ENCODE data around the gene CTNNA3.

CTNNA3 gene

DNA sequence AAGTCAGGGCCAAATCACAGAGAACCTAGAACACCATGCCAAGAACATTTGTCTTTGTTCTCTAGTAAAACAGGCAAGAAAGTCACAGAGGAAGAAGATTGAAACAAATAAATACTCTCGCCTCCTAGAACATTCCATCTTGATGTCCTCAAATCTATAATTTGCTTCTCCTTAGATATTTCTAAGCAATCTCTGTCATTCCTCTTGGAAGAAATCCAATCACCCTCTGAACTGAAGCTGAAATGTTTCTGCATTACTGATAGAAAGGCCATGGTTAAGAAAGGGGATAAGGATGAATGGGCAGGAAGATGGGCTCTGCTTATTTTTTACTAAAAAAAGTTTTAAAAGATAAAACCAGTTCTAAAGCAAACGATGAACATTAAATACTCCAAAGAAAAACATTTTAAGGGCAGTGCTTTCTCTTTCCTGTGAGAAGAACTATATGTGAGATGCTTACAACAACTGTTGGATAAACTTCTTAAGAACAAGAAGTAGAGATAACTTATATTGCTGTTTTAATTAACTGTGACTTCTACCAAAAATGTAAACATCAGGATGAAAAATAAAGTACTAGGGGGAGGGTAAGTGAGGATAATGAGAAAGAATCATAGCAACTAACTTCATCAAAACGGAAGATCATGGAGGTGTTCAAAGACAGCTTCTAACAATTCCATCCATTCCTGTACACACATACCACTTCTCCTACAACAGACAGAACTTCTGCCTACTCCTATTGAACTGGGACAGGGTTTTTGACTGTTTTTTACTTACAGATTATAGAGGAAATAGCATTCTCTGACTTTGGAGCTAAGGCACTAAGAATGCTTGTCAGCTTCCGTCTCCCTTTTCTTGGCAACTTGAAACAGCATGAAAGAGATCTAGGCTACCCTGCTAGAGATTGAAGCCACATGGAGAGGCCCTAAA lies 923.2 kb downstream of the CTNNA3 start:
- DNase-seq: no peak

DNA sequence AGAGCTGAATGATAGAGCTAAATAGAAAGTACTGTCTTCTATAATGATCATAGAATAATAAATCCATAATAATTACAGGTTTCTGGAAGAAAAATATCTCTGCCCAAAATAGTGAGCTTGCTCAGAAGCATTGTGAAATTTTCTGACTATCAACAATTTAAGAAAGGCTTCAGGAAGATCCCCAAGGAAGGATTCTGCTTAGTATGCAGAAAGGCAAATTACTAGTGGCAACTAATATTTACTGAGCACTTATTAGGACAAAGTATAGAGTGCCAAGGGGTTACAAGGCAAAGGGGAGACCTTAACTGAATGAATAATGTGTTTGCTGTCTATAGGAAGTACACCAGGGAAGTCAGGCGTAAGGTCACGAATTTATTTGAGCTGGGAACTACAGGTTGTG lies 928.3 kb downstream of the CTNNA3 start:
- no peak for DNase-seq

DNA sequence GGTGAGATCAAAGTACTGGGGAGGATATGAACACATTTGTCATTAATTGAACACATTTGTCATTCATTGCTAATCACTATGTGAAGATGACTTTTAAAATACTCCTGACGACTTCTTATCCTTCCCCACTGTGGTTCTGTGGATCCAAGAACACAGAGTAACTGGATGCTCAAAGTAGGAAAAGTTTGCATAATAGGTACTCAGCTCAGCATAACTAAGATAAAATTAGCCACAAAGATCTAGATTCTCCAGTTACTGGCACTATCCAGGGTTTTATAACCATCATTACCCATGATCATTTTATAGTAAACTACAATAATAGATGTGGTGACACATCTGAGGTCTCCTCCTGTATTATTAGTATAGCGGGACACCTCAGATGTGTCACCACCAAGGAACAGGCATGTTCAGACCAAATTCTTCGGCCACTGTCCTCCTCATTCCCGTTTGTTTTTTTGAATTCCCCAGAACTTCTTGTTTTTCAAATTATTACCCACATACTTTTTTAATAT lies 933.7 kb downstream of the CTNNA3 start:
- no peak for DNase-seq

DNA sequence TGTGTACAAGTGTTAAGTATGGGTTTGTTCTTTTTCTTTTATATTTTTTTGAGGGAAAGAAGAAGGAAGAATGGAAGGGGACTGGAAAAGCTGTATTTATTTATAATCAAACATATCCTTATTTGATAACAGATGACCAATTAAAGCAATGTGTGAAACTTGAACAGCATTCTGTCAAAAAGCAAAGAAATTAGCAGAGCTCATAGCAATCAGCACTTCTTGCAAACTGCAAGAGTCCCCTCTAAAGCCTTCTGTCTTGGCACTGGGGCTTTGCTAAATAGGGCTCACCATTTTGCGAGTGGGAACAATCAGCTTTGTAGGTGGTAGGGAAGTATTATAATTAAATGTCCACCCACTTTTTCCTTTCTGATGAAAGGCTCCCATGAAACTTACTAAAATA lies 935.1 kb downstream of the CTNNA3 start:
- no peak for DNase-seq

DNA sequence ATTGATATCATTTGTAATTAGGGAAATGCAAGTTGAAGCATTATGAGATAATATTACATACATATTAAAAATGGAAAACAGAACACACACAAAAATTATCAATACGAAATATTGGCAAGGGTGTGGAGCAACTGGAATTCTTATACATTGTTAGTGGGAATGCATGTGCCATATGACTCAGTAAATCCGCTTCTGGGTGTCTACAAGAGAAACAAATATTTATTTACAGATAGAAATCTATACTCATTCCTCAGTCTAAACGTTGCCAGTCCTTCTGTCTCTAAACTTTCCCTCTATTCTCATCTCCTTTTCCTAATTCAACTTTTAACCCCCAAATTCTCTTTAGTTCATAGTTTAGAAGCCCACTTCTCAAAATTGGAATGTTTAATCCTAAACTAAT lies 940.5 kb downstream of the CTNNA3 start:
- no peak for DNase-seq

DNA sequence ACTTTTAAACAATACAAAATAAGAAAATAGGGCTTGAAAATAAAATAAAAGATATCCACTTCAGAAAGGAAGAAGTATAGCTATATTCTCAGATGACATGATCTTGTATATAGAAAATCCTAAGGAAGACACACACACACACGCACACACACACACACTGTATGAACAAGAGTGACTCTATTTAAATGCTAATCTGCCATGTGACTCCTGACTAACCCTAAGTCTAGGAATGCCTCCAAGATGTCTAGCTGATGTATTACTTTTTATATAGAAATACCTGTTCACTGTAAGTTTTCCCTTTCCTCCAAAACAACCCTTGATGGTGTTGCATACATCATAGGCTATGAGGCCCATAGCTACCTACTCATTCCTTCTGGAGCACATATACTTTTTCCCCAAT lies 943.3 kb downstream of the CTNNA3 start:
- DNase-seq: no peak

DNA sequence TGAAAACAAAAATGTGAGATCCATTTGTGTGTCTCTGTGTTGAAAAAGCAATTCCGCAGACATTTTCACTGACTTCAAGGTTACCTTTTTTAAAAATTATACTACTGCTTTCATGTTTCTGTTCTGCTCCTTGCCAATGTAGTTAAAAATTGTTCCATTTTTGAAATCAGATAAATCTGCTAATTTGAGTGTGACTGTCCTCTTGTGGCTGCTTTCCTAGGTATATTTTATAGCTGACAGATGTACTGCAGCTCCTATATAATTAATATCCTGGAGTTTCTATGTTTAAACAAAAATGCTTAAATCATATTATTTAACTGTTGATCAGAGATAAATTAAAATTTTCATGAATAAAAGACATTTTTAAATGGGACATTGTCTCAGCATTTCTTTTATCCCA lies 947.8 kb downstream of the CTNNA3 start:
- no peak for DNase-seq

DNA sequence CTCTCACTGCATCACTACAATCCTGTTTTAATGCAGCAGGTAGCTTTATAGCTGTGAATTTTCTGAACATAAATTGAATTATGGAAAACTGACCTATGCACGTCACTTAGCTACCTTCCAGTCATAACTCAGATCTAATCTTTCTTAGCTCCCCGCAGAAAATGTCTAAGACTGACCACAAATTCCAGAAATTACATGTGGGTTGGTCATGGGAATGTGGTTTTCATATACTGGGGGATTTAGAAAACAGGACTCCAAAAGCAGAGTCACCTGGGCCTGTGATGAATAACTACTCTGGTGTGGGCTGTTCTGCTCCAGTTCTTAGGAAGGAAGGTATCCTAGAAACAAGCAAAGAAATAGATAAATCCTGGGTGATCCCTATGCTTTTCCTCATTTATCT lies 948.5 kb downstream of the CTNNA3 start:
- no peak for DNase-seq

DNA sequence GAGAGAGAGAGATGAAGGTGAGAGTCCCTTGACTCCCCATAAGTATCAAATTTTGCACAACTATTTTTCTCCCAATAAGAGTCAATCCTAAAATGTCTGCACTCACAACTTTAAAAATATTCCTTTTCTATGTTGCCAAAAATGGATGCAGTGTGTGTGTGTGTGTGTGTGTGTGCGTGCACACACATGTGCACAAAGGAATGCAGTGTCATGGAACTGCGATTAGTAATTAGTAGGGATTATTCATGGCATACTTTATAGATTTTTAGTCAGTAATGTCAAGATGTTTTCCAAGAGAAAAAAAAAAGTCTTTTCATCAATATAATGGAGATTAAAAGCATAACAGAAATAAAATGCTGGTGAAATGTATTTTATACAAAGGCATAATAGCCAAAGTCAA lies 949.3 kb downstream of the CTNNA3 start:
- DNase-seq: no peak

DNA sequence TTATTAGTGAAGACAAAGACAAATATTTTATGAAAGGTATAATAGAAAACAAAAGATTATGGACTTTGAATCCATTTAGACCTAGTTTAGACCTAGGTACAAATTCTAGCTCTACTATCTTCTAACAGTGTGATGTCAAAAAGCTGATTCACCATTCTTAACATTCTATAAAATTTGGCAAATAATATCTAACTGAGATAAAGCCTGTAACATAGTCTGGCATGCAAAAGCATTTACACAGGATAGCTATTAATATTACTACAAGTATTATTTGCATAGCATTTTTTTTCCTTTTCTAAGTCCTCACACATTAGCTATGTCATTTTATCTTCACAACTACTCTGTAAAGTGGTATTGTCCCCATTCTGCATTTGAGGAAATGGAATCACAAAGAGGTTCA lies 949.7 kb downstream of the CTNNA3 start:
- DNase-seq: no peak

DNA sequence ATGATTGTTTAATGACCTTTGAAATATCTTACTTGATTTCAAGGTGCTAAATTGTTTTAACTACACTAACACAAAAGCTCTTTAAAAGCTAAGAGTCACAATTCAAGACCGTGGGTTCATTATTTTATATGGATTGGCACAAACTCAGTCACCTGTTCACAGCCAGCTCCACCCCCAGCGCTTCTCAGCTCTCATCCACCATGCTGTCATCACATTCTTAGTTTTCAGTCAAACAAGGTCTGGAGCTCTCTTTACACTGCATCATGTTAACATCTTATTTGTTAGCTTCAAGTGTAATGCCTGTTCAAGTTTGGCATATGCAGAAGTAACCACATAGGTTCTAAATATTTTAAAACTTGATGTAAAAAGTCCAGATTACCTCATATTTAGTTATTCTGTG lies 951.1 kb downstream of the CTNNA3 start:
- DNase-seq: no peak

DNA sequence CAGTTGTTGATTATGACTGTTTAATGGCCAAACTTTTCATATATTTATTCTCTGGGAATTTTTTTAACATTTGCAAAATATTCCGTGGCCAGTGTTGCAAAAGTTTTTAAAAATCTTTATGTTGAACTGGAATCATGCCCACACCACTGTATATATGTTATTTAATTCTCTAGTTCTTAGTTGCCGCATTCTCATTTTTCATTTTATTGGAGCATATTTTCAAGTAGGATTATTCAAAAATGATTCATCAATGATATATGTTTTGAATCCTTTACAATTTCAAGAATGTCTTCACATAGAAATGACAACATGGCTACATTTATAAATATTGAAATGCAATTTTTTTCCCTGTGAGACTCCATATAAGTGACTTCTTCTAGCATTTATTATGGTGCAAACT lies 958.8 kb downstream of the CTNNA3 start:
- no peak for DNase-seq

DNA sequence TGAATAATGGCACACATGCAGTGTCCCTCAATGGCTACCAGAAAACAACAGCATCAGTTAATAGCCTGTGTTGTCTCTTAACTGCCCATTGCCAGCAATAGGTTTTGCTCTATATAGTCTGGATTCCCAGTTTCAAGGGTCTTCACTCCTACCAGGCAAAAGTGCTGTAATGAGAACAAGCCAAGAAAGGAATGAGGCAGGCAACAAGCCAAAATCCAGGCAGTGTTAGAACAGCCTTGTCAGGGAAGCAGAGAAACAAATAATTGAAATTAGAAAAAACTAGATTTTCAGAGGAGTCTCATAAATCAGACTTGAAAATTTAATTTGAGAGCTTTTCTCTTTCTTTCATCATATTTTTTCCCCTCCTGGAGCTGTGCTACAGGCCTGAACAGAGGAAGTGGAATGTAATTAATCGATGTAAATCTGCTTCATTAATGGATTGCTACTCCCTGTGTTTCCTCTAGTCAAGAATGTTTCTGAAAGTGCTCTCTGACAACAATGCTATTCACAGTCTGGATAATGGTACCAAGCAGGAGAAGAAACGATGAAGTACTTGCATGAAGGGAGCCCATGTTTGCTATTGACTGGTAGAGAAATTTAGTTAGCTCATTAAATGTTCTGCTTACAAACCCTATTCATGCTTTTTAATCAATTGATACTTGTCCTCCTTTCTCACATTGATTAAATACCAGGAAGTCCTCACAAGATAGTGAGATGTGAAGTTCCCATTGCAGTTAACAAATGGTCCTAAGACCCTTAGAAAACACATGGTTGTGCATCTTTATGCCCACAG lies 972.2 kb downstream of the CTNNA3 start:
- DNase-seq: peak in 3 of 56 donors; percentile 0 to 1 (median 1)

DNA sequence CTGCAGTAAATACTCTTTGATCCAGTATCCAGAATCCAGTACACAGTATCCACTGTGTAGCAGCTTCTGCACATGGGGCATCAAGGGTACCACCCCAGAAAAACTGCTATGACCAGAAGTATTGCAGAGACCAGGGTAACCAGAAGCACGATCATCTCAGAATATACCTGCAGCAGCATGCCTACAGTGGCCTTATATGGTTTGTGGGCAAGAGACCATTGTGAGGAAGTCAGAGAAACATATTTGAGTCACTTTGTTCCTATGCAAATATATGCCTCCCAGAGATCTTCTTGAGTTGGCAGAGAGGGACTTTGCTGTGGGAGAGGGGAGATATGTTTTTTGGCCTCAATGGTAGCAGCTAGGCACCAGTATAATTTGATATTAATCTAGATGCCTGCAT lies 976.5 kb downstream of the CTNNA3 start:
- no peak for DNase-seq

DNA sequence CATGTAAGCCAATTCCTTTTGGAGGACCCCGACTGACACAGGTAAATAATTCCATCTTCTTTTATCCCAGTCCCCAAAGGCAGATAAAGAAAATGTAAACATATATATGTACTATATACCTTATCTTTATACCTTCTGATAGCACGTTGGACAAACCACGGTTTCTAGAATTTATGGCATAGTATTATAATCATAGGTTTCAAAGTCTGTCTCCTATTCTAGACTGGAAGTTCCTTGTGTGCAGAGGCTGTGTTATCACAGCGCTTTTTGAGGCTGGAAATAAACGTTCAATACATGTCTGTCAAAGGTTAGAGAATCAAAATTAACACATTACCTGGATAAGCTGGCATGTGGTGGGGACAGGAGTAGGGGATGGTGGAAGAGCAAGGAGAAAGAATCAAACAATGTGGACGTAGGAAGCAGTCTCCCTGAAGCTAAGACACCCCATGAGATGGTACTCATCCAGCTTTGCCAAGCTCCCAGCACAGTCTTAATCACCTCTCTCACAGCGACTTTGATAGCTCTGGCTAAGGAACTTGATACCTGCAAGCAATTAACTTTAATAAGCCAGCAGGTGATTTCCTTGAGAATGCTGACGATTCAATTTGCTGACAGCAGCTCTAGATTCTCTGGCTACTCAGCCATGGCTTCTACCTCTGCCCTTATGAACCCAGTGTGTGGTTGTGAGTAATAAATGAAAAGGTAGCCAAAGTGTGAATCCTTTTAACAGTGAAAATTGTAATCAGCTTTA lies 978.6 kb downstream of the CTNNA3 start:
- DNase-seq: no peak

DNA sequence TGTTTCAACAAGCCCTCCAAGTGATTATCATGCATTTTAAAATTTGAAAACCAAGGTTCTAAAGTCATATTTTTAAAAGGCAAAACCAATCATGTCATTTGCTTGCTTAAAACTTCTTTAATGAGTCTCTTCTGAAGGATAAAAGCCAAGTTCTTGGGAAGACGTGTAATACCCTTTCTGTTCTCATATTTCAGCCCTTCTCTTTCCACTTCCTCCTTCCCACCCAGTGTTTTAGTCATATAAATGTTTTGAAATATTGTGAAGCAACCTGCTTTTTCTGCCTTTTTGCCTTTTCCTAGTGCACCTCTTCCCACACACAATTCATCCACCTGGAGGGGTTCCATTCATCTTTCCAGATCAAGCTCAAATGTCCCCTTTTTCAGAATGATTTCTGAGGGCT lies 981.3 kb downstream of the CTNNA3 start:
- no peak for DNase-seq

DNA sequence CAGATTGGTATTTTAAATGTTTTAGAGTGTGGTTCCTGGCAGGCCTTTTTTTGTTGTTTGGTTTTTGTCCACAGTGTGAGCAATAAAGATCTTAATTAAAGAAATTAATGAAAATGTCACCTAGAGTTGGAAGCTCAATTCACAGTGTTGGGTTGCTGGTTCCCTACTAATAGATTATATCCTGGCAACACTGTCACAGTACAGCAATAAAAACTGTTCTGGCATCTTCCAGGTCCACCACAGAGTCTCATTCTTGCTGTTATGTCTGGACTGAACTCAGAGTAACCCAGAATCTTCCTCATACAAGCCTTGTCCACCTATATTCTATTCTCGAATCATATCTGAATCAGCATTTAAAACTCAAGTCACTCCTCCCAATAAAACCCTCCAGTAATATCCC lies 982.6 kb downstream of the CTNNA3 start:
- DNase-seq: no peak

DNA sequence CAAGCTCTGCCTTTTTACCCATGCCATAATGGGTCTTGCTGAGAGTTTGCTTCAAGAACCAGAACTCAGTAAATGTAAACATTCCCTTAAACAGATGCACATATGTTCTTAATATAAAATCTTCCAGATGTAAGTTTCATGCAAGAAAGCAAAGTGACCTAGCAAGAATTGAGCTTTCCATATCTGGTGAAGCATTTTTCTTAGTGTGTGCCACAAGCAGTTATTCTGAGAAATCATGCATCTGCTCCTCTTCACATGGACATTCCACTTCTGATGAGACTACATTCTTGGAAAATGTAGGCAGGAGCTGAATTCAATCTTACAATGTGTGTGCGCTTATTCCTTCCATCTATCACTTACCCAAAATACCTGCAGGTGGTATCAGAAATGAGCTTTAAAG lies 997.9 kb downstream of the CTNNA3 start:
- no peak for DNase-seq

DNA sequence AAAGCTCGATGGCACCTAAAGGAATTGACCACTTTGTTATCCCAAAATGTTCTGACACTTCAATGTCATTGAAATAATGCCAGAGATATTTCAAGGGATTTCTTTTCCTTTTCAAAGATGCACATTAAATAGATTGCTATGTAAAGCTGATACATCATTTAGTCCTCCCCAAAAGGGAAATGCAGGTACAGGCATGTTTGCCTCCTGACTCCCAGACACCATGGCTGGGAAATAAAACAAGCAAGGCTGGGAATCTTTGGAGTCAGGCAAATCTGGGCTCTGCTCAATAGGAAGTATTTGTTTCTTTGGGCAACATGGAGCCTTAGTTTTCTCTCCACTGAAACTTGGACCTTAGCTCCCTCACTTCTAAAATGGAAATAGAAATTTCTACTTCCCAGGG lies 1000.9 kb downstream of the CTNNA3 start:
- no peak for DNase-seq

DNA sequence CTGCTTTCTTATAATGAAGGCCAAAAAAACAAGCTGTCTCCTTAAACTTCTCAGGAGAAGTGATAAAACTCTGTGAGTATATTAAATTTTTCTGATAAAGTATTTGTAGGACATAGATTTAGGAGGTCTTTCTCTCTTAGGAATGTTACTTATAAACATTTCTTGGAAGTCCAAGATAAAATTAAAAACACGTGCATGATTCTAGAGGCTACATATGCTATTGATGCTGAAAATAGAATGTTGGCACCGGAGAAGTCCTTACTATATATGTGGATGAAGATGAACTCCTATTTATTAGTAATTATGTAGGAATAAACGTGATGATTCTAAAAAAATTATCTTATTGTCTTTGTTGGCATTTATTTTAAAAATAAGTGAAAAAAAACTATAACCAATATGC lies 1011.4 kb downstream of the CTNNA3 start:
- DNase-seq: no peak

DNA sequence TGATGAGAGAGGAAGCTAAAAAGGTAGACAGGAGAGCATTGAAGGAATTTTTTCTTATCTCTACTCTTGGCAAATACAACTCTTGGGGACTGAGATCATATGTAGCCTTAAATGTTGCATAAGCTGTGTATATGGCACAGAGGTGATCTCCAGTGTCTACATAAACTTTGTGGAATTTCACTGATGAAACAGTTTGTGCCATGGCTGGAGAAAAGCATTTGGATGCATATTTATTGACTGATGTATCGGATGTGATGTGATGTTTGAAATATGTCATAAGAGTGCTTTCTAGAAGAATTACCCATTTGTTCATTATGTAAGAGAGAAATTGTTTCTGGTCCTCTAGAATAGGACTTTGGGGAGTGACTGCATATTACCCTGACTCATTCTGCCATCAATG lies 1015.1 kb downstream of the CTNNA3 start:
- no peak for DNase-seq

DNA sequence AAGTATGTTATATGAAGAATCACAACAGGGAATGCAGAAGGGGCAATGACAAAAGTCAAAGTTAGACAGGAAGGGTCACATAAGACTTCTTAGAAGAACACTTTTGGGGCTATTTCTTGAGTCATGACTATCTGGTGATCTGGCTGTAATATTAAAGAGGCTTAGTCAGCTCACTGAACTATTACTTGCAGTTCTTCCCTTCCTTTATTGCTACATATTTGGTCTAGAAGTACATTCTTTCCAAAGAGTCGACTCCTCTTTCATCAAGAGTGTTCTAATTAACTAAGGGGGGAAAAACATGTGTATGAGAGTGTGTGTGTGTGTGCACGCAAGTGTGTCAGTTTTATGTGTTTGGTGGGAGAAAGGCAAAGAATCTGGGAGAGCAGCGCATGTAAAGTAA lies 1017.5 kb downstream of the CTNNA3 start:
- DNase-seq: no peak
